Cardiac fibroblast (primary cell): ENCODE results near the gene NANS.
A peak's percentile ranks its signal among the peaks of the same experiment; 100 is the strongest.
"Not testable (repeated sequence)": the region's sequence is repeated elsewhere in the genome, so short reads cannot be mapped to it uniquely, and the experiment has no call there.

Experiments
- DNase-seq, 2 donors: peaks; one replicate each; pipeline versions ENCODE4 v3.0.0 to v3.0.0-alpha.2; 2010; ENCODE audit warnings: low read depth in 2 of 2
- H3K4me3 ChIP-seq, 2 donors: replicated peaks in 1 of 2; 1 replicate in 1 of 2; 2 replicates in 1 of 2; pipeline ENCODE4 v1.5.1; 2011; ENCODE audit warnings: low read depth in 2 of 2, low read length in 2 of 2, mild to moderate bottlenecking in 2 of 2, moderate library complexity in 1 of 2
- TF ChIP-seq, protein P1 (sequence below): IDR thresholded peaks from one replicate; pipeline ENCODE4 v1.5.1; 2011; ENCODE audit warnings: low read depth, mild to moderate bottlenecking, low read length, inconsistent platforms

The NANS gene

DNA sequence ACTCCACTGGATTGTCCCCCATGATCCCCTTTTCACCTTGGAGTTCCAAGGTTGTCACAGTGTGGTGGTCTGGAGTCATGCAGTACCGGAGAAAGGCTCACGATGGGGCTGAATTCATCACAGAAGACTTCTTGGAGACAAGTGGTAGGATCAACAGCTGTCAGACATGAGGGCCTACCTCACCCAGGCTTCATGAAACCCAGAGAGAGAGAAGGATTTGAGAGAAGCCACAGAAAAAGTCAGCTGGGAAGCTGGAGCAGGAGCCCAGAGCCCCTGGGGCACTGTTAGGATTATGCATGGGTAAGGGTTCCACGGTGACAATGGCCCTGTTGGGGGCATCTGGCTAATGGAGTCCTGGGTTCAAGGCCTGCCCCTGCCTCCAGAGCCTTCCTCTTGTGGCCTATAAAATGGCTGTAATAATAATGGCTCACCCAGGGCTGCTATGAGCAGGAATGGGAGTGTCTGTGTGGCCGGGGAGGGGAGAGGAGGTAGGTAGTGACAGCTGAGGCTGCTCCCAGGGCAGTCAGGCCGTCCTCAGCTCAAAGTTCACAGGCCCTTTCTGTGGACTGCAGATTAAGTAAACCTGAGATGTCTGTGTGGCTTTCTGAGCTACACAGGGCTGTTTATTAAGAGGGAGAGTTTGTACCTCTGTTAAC is 61.6 kb downstream of the NANS start:
- peak overlapping the region; percentile 58 to 69 for H3K4me3 ChIP-seq
- peak; percentile 19 to 34 for DNase-seq
- TF ChIP-seq, protein P1, sequence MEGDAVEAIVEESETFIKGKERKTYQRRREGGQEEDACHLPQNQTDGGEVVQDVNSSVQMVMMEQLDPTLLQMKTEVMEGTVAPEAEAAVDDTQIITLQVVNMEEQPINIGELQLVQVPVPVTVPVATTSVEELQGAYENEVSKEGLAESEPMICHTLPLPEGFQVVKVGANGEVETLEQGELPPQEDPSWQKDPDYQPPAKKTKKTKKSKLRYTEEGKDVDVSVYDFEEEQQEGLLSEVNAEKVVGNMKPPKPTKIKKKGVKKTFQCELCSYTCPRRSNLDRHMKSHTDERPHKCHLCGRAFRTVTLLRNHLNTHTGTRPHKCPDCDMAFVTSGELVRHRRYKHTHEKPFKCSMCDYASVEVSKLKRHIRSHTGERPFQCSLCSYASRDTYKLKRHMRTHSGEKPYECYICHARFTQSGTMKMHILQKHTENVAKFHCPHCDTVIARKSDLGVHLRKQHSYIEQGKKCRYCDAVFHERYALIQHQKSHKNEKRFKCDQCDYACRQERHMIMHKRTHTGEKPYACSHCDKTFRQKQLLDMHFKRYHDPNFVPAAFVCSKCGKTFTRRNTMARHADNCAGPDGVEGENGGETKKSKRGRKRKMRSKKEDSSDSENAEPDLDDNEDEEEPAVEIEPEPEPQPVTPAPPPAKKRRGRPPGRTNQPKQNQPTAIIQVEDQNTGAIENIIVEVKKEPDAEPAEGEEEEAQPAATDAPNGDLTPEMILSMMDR = no peak

GRCh38 chr9:98118640-98119601 is 62.4 kb downstream of the NANS start, which contains the start of gene TRIM14:
Gene TRIM14, minus strand, starts transcription at chr9:98119222. Its CDS starts 34 bp downstream, at chr9:98119188.
- peak within 1 kb of the TSS; percentile 58 to 69 for H3K4me3 ChIP-seq
- TF ChIP-seq, protein P1 = peak; percentile 23
- DNase-seq = peak; percentile 49 to 63

GRCh38 chr9:98120476-98120875 is 63.9 kb downstream of the NANS start:
- no peak for DNase-seq
- no peak overlapping the region for H3K4me3 ChIP-seq
- TF ChIP-seq, protein P1 = no peak

DNA sequence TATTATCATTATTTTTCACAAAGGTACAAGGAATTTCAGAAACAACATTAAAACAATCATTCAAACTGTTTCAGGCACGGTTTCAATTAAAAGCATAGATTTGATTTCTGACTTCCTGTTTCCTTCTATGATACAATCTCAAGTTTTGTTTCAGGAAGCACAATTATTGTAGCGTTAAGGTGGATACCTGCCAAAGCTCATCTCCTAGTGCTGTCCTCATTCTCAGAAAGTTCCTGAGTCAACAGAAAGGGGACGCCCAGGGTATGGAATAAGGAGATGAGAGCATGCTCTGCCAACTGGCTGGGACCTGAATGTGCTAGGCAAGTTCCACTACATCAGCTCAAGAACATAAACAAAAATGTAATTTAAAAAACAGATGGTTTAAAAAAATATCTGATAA is 64.5 kb downstream of the NANS start:
- H3K4me3 ChIP-seq = no peak overlapping the region
- DNase-seq = peak; percentile 26 to 33
- TF ChIP-seq, protein P1 = peak; percentile 22

GRCh38 chr9:98124091-98124490 is 67.6 kb downstream of the NANS start:
- not testable (repeated sequence) for H3K4me3 ChIP-seq

DNA sequence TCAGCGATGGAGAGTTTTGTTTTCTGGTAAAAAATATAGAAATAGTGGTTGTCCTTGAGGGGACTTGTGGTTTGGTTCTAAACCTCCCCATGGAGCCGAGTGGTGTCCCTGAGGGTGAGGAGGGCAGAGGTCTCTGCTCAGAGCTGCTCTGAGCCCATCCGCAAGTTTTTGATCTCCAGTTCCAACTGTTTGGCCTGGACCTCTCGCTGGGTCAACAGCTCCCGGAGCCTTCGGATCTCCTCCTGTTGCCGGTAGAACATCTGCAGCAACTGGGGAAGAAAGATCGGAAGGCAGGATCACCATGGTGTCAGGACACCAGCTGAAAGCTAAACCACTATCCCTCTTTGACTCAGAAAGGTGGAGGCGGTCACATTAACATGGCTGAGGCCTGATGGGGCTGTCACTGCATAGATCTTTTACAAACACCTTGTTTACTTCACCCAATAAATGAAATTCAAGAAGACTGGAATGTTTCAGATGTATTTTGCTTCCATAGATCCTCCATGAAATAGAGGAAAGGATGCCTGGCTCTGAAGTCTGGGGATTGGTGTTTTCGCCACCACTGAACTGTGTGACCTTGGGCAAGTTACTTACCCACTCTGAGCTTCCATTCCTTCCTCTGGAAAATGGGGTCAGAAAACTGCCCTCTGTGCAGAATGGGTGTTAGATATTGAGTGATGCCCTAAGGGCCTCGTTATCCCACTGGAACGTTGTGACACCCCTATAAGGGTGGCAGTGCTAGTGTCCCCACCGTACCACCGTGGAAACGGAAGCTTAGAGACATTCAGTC is 68.3 kb downstream of the NANS start:
- no peak overlapping the region for H3K4me3 ChIP-seq
- DNase-seq = no peak
- TF ChIP-seq, protein P1 = no peak

More at GRCh38 chr9:98124091-98124490, 67.6 kb downstream of the NANS start:
- not testable (repeated sequence) for DNase-seq

- TF ChIP-seq, protein P1 = no peak
- DNase-seq = no peak
- H3K4me3 ChIP-seq = no peak overlapping the region
Measured at GRCh38 chr9:98127226-98127625, 70.7 kb downstream of the NANS start.
